Endothelial cell of umbilical vein (primary cell): ENCODE data around the gene KIAA1217. TPM values are rescaled to one million over a fixed set of nuclear protein-coding genes. Genes with fewer than 3 reads are reported as not detected.

ENCODE experiments used
- BruUV-seq: library from RNA; stranded (reverse); fragments of 400-500 nt; replicated peaks from 2 replicates; lab custom pipeline; 2021; lab: Mats Ljungman, UMichigan
- CTCF ChIA-PET: fragments of 300-600, 350-600 bp; sonication (Branson Sonifier 250); formaldehyde crosslinking; loops from one replicate; lab custom pipeline; 2021; ENCODE audit warnings: antibody characterized with exemption, inconsistent platforms; lab: Charles Lee
- POLR2A ChIA-PET: fragments of 300-600, 350-600 bp; sonication (Branson Sonifier 250); formaldehyde crosslinking; loops from one replicate; lab custom pipeline; 2021; ENCODE audit warnings: antibody characterized with exemption, inconsistent platforms; lab: Charles Lee
- DNase-seq: peaks from one replicate; pipeline ENCODE4 v3.0.0-alpha.2; 2011; ENCODE audit warnings: low read depth, low spot score
- FAIRE-seq: peaks from 2 replicates; lab custom pipeline; 2011; peaks lifted over from hg19 to GRCh38; lab: Jason Lieb, UNC
- H2AFZ ChIP-seq: 2 replicates; pipeline ENCODE4 v1.6.0; 2012; ENCODE audit warnings: low read depth, low read length, control low read depth, inconsistent platforms
- H3K27ac ChIP-seq: 2 replicates; pipeline ENCODE4 v1.5.1; 2011; ENCODE audit warnings: low read depth, mild to moderate bottlenecking, control low read depth, low read length, moderate library complexity; ENCODE audit not compliant: insufficient read depth
- H3K27me3 ChIP-seq, 2 experiments: 2 replicates each; pipeline versions ENCODE4 v1.6.0 to v1.6.1; 2011; ENCODE audit warnings: low read length in 2 of 2, mixed read lengths in 1 of 2; ENCODE audit not compliant: control insufficient read depth in 2 of 2, insufficient read depth in 2 of 2
- H3K36me3 ChIP-seq, 2 experiments: 2 replicates in 1 of 2; 3 replicates in 1 of 2; pipeline ENCODE4 v1.5.1; 2011; ENCODE audit warnings: low read length in 2 of 2, mild to moderate bottlenecking in 1 of 2, moderate library complexity in 1 of 2; ENCODE audit not compliant: control insufficient read depth in 2 of 2, insufficient read depth in 2 of 2; ENCODE audit errors: extremely low read depth in 1 of 2
- H3K4me1 ChIP-seq: 3 replicates; pipeline ENCODE4 v1.5.1; 2011; ENCODE audit warnings: mild to moderate bottlenecking, low read length; ENCODE audit not compliant: control insufficient read depth, insufficient read depth; ENCODE audit errors: extremely low read depth
- H3K4me2 ChIP-seq: 2 replicates; pipeline ENCODE4 v1.6.1; 2011; ENCODE audit warnings: low read length, control low read depth, mixed read lengths; ENCODE audit not compliant: insufficient read depth
- H3K4me3 ChIP-seq, 3 experiments: fragments of 200-600 bp in 1 of 3; sonication (generic), shearing (Covaris generic) in 1 of 3; replicated peaks in 1 of 3; 2 replicates each; pipeline ENCODE4 v1.5.1; 2011 to 2016; ENCODE audit warnings: control low read depth in 3 of 3, low read length in 3 of 3, mild to moderate bottlenecking in 2 of 3, inconsistent platforms in 1 of 3, low read depth in 1 of 3, moderate library complexity in 1 of 3; ENCODE audit not compliant: insufficient read depth in 1 of 3
- H3K79me2 ChIP-seq: 2 replicates; pipeline ENCODE4 v1.6.0; 2012; ENCODE audit warnings: low read length, inconsistent platforms; ENCODE audit not compliant: control insufficient read depth, insufficient read depth
- H3K9ac ChIP-seq: replicated peaks from 2 replicates; pipeline ENCODE3; 2011; ENCODE audit warnings: low read length, control low read depth; ENCODE audit not compliant: insufficient read depth; ENCODE audit errors: extremely low read depth
- H3K9me1 ChIP-seq: replicated peaks from 3 replicates; pipeline ENCODE4 v1.6.0; 2011; ENCODE audit warnings: mild to moderate bottlenecking, low read length; ENCODE audit not compliant: control insufficient read depth, insufficient read depth; ENCODE audit errors: extremely low read depth
- H3K9me3 ChIP-seq: replicated peaks from 2 replicates; pipeline ENCODE4 v1.5.1; 2012; ENCODE audit warnings: low read length, inconsistent platforms; ENCODE audit not compliant: control insufficient read depth, insufficient read depth
- H4K20me1 ChIP-seq: replicated peaks from 2 replicates; pipeline ENCODE3; 2011; ENCODE audit warnings: mild to moderate bottlenecking, low read length; ENCODE audit not compliant: control insufficient read depth, insufficient read depth; ENCODE audit errors: extremely low read depth
- CTCF ChIP-seq, 2 donors: IDR thresholded peaks; 1 replicate in 1 of 2; 2 replicates in 1 of 2; pipeline ENCODE4 v1.5.1; 2011; ENCODE audit warnings: low read length in 2 of 2, mild to moderate bottlenecking in 2 of 2, moderate library complexity in 2 of 2, control low read depth in 1 of 2, inconsistent platforms in 1 of 2, low read depth in 1 of 2; ENCODE audit not compliant: insufficient read depth in 1 of 2; ENCODE audit errors: extremely low read depth in 1 of 2
- EZH2 ChIP-seq: IDR thresholded peaks from 2 replicates; pipeline ENCODE4 v1.6.1; 2012; ENCODE audit warnings: borderline replicate concordance, low read depth, mild to moderate bottlenecking, moderate library complexity, low read length, inconsistent platforms; ENCODE audit not compliant: severe bottlenecking
- FOS ChIP-seq: IDR thresholded peaks from 2 replicates; pipeline ENCODE4 v1.6.1; 2011; ENCODE audit warnings: mild to moderate bottlenecking, low read length, moderate library complexity, borderline replicate concordance; ENCODE audit not compliant: insufficient read depth
- GATA2 ChIP-seq: IDR thresholded peaks from 2 replicates; pipeline ENCODE4 v1.7.0; 2011; ENCODE audit warnings: low read depth, mild to moderate bottlenecking, moderate library complexity, mixed read lengths, low read length; ENCODE audit not compliant: insufficient read length, insufficient read depth
- JUN ChIP-seq: IDR thresholded peaks from 2 replicates; pipeline ENCODE4 v1.6.1; 2011; ENCODE audit warnings: borderline replicate concordance, low read depth; ENCODE audit not compliant: insufficient read length, insufficient read depth
- MYC ChIP-seq: IDR thresholded peaks from one replicate; pipeline ENCODE4 v1.6.1; 2011; ENCODE audit warnings: mild to moderate bottlenecking, low read depth, low read length
- POLR2A ChIP-seq: IDR thresholded peaks from 2 replicates; pipeline ENCODE4 v1.6.1; 2012; ENCODE audit warnings: low read depth, mild to moderate bottlenecking, control low read depth, low read length
- POLR2AphosphoS5 ChIP-seq: IDR thresholded peaks from 2 replicates; pipeline ENCODE4 v1.6.1; 2012; ENCODE audit warnings: low read depth, mild to moderate bottlenecking, control low read depth, low read length, moderate library complexity; ENCODE audit not compliant: insufficient read depth
- dilution Hi-C: fragments of 300-500 bp; cut with MboI; formaldehyde crosslinking; loops from one replicate; pipeline ENCODE4 v1.15.0; 2019; ENCODE audit warnings: low sequenced_read_pairs; ENCODE audit not compliant: extremely low pct_ligation_motif_present
- intact Hi-C: fragments of 100-400 bp; cut with micrococcal nuclease; formaldehyde crosslinking; loops from one replicate; pipeline ENCODE4 v1.10.0; 2022
- polyA plus RNA-seq, 4 experiments: library from polyadenylated mRNA; depleted of rRNA in 3 of 4; stranded (reverse) in 3 of 4; unstranded in 1 of 4; fragments of >200 nt; gene quantifications; 2 replicates each; pipeline versions ENCODE4 v1.2.1 to v1.2.3, GENCODE V29; 2011 to 2012; ENCODE audit warnings: missing spikeins in 1 of 4
- total RNA-seq: library from RNA; stranded (reverse); gene quantifications from 2 replicates; pipeline ENCODE4 v1.2.3, GENCODE V29; 2021
- TF ChIP-seq, protein P1 (sequence below): IDR thresholded peaks from 2 replicates; pipeline ENCODE4 v1.6.1; 2011; ENCODE audit not compliant: insufficient read depth, insufficient read length

KIAA1217 gene
- total and polyA plus RNA-seq, 2 donors (not counting 3 experiments of a cell fraction or from before 2014, with no cell fraction given) = 0.83 to 10.3 TPM

DNA sequence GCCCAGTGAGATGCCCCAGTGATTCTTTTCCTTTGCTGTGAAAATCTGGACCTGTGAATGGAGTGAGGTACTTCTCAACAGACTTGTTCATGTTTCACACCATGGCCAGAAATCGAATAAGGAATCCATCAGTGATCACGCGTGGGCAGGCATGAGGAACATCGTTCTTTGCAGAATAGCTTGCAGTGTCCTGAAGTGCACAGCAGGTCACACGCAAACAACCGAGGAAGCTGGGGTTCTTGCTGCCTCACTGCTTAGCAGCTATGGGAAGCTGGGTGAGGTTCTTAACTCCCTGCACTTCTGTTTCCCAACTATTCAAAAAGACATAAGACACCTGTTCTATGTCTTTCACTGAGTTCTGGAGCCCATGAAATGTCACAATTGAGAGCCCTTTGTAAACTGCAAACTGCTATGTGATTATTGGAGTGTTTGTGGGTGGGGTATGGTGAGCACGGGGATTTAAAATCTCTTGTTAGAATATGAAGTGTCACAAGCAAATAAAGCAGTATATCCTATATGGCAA lies 253.4 kb downstream of the KIAA1217 start:
- Histone ChIP-seq H4K20me1 (no peaks in the 10 kb centered on the region), H3K4me3 (no peak overlapping the region), H3K79me2 (no peaks in the 10 kb centered on the region), H3K9me3 (no peaks in the 10 kb centered on the region), H3K4me1 (peaks cover 6% of the 10 kb centered on the region), H3K4me2 (no peak overlapping the region), H3K9ac (no peak overlapping the region), H3K27me3 (no peaks in the 10 kb centered on the region), H2AFZ (no peak overlapping the region), H3K9me1 (no peaks in the 10 kb centered on the region), H3K36me3 (no peaks in the 10 kb centered on the region), H3K27ac (no peak overlapping the region)
- DNase-seq = no peak
- FAIRE-seq = no peak
- TF ChIP-seq JUN = no peak
- TF ChIP-seq MYC = no peak
- TF ChIP-seq POLR2A = no peak
- TF ChIP-seq EZH2 = no peak
- no peak for TF ChIP-seq CTCF (IDR thresholded peaks at IDR 0.05; ENCODE audit: extremely low read depth in 1 of 2, insufficient read depth in 1 of 2, low read depth in 1 of 2, low read length in 2 of 2)
- TF ChIP-seq POLR2AphosphoS5 = no peak
- TF ChIP-seq, protein P1, sequence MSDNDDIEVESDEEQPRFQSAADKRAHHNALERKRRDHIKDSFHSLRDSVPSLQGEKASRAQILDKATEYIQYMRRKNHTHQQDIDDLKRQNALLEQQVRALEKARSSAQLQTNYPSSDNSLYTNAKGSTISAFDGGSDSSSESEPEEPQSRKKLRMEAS = no peak
- TF ChIP-seq FOS = no peak
- no peak for TF ChIP-seq GATA2
- intact Hi-C loops (no loop called here), dilution Hi-C loops (no loop called here)
- POLR2A ChIA-PET = no interaction called here
- BruUV-seq = no TSS peak
- CTCF ChIA-PET = no interaction called here
